ENCODE results near the gene GRIK4.

GRIK4 gene

GRCh38 chr11:120550007-120550406, 38.5 kb downstream of the GRIK4 start:
- TF ChIP-seq CTCF (IDR thresholded peaks at IDR 0.05; ENCODE audit: borderline replicate concordance, control extremely low read depth, extremely low read depth, insufficient read depth, missing control alignments) = no peak
- in situ Hi-C loops (cut with MboI; ENCODE audit: low sequenced_read_pairs, unreplicated experiment) = no loop called here
- no peak for DNase-seq (ENCODE audit: low spot score)

- in situ Hi-C loops (cut with MboI; ENCODE audit: low sequenced_read_pairs, unreplicated experiment) = no loop called here
- no peak for TF ChIP-seq CTCF (IDR thresholded peaks at IDR 0.05; ENCODE audit: borderline replicate concordance, control extremely low read depth, extremely low read depth, insufficient read depth, missing control alignments)
These were observed 39.6 kb downstream of the GRIK4 start for GRCh38 chr11:120551191-120551590.

GRCh38 chr11:120554766-120555432, 43.4 kb downstream of the GRIK4 start:
- in situ Hi-C loops (cut with MboI; ENCODE audit: low sequenced_read_pairs, unreplicated experiment) = no loop called here
- DNase-seq (ENCODE audit: low spot score) = peak; percentile 57
- TF ChIP-seq CTCF (IDR thresholded peaks at IDR 0.05; ENCODE audit: borderline replicate concordance, control extremely low read depth, extremely low read depth, insufficient read depth, missing control alignments) = no peak

More at GRCh38 chr11:120551191-120551590, 39.6 kb downstream of the GRIK4 start:
- DNase-seq (ENCODE audit: low spot score) = no peak

GRCh38 chr11:120555433-120555773, 43.9 kb downstream of the GRIK4 start:
- TF ChIP-seq CTCF (IDR thresholded peaks at IDR 0.05; ENCODE audit: borderline replicate concordance, control extremely low read depth, extremely low read depth, insufficient read depth, missing control alignments) = no peak
- in situ Hi-C loops (cut with MboI; ENCODE audit: low sequenced_read_pairs, unreplicated experiment) = no loop called here
- no peak for DNase-seq (ENCODE audit: low spot score)

- no peak for TF ChIP-seq CTCF (IDR thresholded peaks at IDR 0.05; ENCODE audit: borderline replicate concordance, control extremely low read depth, extremely low read depth, insufficient read depth, missing control alignments)
- in situ Hi-C loops (cut with MboI; ENCODE audit: low sequenced_read_pairs, unreplicated experiment) = no loop called here
- no peak for DNase-seq (ENCODE audit: low spot score)
These were observed 45.2 kb downstream of the GRIK4 start for GRCh38 chr11:120556797-120557196.

DNA sequence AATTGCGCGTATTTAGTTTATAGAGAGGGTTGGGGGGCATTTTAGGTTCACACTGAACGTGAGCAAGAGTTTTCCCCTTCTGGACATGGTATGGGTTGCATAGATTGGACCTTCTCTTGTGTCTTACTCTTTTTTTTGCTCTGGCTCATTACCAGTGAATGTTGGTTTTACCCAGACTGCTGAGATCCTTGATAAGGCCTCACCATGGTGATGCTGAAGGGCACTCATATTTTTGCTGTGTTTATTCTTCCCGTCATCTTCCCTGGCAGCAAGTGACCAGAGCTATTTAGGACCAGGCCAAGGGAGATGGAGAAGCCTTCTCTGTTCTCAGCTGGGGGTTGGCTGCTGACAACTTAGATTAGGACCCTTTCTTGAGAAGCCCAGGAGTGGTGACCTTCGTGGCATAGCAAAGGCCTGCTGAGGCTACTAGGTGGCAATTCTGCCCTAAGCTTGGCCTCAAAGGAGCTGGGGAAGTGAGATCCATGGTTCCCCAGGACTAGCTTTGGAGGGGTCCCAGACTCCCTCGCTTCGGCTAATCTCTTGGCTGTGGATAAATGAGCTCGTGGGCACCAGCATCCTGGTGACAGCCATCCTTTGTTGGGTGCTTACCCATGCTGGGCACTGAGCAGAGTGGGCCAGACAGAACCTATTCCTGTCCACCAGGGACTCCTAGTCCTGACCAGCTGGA, 47.3 kb downstream of the GRIK4 start:
- TF ChIP-seq CTCF (IDR thresholded peaks at IDR 0.05; ENCODE audit: borderline replicate concordance, control extremely low read depth, extremely low read depth, insufficient read depth, missing control alignments) = no peak
- in situ Hi-C loops (cut with MboI; ENCODE audit: low sequenced_read_pairs, unreplicated experiment) = no loop called here
- no peak for DNase-seq (ENCODE audit: low spot score)

Data from GM13976 (cell line).